Stimulated activated CD4-positive, alpha-beta T cell treated with anti-CD3 and anti-CD28 coated beads, Interleukin-4, amount 100 ng/mL, for 1 hour (primary cell): ENCODE data around the gene ADAMTSL1.

ENCODE experiments used
- DNase-seq: peaks from one replicate; pipeline ENCODE4 v3.0.0-alpha.2; 2020

Gene ADAMTSL1

DNA sequence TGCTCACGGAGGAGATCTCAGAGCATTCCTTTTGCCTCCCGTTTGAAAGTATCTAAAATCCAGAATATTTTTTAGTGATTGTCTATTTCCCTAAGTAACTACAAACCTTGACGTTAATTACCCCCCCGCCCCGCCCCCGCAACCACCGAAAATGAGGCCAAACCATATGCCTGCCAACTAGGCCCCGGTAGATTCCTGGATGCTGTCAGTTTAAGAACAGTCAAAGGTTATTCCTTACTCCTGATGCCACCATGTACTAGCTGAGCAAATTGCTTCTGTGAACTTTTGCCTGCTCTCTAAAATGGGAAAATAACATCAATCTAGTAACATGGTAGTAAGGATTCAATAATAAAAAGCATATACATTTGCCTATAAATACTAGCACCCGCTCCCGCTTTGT is 314.3 kb downstream of the ADAMTSL1 start:
- no peak for DNase-seq

DNA sequence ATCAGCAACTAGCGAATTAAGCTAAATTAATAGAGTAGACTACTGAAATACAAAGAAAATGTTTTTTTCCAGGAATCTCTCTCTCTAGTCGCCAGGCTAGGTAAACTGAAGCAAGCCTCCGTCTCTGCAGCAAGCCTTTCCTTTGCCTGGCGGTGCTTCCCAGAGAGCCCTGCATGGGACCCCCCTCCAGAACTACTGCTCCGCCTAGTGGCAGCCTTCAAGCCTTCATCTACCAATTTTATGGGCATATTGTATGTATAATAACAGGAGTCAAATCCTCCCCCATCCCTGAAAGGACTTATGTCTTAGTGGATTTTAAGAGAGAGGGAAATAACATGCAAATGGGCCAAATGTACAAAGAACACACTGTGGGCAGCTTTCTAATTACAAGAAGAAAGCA is 317.1 kb downstream of the ADAMTSL1 start:
- no peak for DNase-seq

DNA sequence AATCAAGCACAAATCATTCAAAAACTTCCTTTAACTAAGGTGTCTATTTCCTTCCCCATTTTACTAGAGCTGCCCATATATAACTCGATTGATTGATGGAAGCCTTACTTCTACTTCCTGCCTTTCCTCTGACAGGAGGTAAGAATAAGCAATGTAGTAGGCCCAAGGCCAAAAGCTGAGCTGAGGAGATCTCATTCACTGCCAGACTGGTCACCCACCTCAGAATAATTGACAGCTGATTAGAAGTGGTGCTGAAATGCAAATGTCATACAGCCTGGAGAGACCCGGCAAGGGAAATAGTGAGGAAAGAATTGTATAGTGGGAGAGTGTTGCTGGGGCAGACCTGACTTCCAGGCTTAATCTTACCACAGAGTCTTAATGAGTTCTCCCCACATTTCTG is 319.2 kb downstream of the ADAMTSL1 start:
- DNase-seq: no peak

DNA sequence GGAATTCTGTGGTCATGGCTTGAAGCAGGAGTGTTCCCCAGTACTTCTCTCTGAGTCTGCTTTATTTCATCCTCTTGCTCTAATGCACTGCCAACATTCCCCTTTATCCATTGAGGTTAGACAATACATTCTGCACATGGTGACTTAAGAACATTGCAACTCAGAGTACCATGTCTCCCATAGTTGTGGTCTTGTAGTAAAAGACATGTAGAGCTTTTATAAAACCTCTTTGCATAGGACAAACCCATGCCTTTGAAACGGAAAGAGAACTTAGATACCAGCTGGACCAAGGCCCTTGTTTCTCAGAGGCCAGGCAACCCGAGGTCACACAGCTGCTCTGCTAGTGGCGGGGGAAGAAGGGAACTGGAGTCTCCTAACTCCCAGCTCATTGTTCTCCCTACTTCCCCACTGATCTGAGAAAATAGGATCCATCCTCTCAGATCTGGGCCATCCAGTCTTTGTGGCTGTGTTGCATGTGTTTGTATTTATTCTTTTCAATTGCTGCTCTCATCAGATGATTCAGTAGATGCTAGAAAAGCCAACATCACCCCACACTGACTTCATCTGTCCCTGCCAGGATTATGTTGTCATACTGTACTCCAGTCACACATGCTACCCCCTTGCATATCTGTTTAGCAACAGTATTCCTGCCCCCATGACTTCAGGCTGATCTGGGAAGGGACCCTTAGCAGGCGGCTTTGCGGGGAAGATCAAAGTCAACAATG is 322.2 kb downstream of the ADAMTSL1 start:
- DNase-seq: no peak

DNA sequence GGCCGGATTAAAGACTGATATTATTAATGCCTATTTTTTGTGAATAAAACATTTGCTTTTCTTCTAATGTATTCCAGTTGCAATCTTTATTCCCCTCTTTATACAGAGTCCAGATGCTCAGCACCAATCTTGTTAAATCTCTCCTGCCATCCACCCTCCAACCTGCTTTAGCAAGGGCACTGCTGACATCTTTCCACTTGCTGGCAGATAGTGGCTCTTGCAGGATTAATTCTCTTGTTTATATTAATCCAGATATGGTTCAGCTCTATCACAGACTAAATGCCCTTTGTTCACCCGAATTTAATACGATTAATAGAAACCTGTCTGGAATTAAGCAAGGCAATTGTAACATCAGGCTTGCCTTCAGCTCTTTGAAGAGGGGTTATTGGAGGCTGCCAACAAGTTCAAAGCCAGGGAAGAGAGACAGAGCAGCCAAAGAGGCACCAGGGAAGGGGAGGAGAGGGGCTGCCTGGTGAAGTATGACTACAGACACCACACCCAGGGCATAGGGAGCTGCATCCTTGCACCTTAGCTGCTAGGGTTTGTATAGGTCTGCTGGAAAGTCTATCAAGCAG is 322.8 kb downstream of the ADAMTSL1 start:
- DNase-seq: no peak

DNA sequence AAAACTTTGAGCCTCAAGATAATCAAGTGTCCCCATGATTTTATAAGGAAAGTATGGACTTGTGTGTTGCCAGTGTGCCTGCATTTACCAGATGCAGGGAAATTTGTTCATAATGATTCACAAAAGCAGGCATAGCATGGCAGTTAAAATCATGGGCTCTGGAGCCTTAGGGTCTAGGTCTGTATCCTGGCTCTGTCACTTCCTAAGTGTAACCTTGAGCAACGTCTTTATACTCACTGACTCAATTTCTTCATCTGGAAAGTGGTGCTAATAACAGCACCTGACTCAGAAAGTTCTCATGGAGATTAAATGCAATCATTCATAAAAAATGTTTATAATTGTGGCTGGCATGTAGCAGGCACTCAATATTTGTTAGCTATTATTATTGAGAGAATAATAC is 324.2 kb downstream of the ADAMTSL1 start:
- DNase-seq: no peak

DNA sequence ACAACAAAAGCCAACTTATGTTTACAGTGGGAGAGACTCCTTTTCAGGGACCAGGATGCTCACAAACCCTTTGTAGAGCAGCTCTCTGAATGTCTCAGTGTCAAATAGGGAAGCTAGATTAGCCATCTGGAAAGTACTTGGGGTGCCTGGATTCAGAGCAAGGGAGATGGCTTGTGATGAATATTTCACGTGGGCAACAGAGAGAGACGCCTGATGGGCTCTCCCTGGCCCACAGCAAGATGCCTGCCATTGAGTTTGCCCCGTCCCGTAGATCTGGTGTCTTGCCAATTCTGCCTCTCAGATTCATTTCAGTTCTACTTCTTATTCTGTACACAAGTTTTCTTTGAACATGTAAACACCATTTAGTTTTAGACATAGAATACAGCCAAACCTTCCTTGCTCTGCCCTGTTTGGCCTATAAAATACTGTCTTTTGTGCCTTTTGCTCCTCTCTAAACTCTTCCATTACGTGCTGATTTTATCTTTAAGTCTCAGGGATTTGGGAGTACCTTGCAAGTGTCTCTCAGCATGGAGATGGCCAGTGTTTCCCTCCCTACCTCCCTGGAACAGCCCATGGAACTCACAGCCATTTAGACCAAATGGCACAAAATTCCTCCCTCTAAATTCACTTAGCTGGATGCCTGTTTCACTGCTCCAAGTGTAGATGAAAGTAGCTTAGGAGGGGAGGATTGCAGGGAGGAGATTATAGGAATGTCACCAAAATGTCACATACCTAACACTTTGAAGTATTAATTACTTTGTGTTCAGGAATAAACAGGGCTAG is 324.7 kb downstream of the ADAMTSL1 start:
- DNase-seq: no peak

DNA sequence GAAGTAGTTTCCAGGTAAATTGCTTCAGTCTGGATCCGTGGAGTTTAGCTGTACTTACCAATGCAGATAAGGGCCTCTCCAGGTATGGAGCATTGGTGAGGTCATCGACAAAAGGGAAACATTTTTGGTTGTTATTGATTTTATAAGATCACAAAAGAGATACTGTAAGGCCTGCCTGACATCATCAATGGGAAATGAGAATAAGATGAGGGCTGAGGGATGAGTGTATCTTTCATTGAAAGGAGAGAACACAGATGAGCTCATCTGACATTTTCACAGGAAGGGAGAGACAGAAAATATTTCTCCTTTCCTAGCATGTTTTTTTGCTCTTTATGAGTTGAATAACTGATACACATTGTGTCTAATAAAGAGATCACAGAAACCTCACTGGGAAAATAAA is 325.5 kb downstream of the ADAMTSL1 start:
- no peak for DNase-seq

DNA sequence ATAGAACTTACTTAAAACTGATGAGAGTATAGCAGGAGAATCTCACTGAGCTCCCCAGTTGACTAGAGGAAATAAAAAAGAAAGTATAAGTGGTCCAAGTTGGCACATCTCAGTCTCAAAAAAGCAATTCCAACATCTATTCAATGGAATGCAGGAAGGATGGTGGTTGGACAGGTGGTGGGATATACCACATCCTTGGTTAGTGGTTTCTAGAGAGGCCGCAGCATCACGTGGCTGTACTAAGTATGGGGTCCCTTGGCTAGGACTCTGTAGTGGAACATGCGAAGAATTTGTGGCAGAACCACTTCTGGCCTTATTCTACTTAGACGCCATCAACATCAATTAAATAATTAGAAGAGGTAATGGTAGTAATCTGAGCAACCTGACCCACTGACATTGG is 326.6 kb downstream of the ADAMTSL1 start:
- DNase-seq: no peak

DNA sequence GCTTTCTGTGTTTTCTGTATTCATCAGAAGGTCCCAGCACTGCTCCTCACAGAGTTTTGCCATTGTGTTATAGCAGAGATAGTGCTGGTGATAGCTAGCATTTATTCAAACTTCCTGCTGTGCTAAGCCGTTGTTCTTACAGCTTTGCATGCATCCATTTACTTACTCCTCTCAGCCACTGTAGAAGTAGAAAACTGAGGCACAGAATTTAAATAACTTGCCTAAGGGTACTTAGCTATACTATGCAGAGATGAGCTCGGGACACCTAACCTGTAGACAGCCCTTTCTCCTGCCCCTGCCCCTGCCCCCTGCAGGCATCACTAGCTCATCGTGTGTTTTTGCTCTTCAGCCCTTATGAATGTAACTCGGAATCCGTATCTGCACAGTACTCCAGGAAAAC is 331.4 kb downstream of the ADAMTSL1 start:
- no peak for DNase-seq

DNA sequence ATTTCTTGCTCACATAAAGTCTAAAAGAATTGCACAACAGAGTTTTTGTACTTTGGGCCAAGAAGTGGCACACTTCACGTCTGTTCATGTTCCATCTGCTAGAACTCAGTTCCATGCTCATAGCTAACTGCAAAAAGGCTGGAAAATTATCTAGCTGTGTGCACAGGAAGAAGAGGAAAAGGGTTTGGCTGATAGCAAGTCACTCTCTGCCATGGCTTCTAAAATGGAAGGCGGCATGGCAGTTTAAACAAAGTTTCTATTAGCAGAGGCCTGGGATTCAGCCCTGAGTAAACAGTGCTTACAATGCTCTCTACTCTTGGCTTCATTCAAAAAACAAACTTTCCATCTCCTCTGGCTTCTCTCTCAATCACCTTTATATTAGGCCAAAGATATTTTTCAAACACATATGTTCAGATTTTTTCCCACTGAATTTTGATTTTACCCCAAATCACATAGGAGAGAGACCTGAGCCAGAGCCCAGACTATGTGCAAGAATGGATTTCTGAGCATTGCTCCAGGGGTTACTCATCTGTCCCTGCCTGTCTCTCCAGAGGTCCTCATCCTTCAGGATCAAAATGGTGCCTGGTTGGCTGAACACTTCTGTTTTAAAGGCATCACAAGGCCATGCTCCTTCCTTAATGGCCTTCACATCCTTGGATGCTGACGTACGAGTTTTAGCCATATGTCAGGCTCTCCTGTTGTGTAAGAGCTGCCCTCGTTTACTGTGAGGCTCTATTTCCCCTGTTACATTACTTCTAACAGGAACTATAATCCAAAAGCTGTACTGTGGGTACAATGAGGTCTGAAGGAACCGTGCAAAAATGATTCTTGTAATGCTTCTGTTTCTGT is 332.5 kb downstream of the ADAMTSL1 start:
- no peak for DNase-seq

DNA sequence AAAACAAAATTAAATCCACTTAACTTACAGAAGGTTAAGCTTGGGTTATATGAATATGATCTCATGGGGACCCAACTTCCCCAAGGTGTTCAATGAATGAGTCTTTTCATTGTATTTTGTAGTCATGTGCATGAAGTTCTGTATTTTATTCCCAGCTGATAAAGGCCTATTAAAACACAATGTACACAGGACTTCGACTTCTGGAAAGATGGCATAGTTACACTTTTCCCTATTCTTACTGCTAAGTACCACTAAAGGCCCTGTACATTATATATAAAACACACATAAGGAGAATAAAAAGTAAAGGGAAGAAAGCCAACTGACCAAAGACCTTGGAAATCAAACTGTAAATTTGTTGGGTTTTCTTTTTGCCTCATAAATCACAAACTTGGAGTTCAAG is 336.6 kb downstream of the ADAMTSL1 start:
- DNase-seq: no peak

DNA sequence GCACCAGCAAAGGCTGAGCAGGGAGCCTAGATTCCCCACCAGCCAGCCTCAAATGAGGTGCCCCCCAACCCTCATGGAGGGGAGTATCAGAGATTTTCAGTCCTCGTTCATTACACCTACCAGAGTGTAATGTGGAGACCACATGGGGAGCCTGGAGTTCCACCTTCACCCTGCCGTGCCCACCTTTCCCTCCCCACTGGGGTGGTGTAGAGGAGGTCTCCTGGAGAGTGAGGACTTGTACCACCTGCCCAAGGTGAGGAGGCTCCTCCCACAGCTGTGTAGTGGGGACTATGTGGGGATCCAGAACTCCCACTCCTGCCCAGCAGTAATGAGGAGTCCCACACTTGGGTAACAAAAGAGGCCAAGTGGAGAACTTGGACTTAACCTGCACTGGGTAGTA is 337.2 kb downstream of the ADAMTSL1 start:
- no peak for DNase-seq

DNA sequence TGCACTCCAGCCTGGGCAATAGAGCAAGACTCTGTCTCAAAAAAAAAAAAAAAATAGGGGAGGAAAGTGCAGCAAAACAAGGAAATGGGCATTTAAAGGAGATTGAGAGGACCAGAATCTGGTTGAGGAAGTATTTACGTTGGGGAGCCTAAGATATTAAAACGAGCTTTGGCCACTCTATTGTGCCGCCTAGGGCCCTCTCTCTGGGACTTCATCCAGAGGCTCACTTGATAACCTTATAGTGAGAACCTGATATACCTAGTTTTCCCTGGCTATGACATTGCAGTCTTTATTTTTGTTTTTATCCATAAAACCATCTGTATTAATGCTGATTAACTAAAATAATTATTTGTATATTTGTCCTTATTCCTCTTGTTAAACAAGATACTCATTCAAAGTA is 345.5 kb downstream of the ADAMTSL1 start:
- DNase-seq: no peak

DNA sequence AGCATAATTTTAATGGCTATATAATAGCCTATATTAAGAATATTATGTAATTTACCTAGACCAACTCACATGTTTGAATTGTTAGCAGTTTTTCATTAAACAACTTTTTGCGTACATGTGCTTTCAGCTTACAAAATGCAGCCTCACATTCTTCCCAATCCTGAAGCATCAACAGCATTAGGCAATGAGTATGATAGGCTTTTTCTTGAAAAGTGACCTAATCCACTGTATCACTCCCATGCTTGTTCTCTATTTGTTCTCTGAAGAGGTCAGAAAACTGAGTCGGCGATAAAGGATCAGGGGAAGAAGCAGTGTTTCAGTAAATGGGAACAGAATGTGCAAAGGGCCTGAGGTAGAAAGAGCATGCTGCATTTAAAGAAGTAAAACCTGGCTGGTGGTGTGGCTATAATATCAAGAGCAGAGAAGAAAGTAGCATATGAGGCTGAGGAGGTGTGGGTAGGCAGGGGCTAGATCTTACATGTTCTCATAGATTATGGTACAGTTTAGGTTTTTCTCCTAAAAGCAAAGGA is 346.7 kb downstream of the ADAMTSL1 start:
- DNase-seq: no peak

DNA sequence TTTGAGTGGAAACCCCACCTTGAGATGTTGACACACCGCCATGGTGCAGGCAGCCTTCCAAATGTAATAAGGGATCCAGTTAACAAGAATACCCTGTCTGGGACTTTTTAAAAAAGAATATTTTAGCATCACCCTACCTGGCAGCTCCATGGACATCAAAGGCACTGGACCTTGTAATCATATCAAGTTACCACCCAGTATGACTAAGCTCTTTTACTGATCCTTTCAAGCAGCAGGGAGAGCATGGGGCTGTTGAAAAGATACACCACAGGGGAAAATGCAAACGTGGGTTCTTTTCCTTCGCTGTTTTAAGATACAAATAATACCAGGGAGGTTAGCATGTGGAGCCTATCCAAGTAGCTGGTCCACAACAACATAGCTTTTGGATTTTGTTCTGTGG is 347.8 kb downstream of the ADAMTSL1 start:
- no peak for DNase-seq

DNA sequence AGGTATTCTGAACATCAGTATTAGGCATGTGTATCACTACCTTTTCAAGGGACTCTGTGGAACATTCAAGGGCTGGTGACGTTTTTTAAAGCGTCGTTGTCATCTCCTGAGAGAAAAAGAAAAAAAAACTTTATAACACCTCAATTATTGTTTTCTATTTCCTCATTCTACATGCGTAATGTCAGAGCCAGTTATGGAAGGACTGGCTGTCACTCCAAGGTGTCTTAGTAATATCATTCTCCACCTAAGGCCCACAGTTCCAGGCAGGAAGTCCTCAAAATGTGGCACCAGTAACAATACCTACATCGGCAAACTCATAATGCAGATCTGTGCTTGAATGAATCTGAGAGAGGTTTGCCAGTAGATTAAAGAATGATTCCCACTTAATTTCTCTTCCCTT is 348.9 kb downstream of the ADAMTSL1 start:
- DNase-seq: no peak

DNA sequence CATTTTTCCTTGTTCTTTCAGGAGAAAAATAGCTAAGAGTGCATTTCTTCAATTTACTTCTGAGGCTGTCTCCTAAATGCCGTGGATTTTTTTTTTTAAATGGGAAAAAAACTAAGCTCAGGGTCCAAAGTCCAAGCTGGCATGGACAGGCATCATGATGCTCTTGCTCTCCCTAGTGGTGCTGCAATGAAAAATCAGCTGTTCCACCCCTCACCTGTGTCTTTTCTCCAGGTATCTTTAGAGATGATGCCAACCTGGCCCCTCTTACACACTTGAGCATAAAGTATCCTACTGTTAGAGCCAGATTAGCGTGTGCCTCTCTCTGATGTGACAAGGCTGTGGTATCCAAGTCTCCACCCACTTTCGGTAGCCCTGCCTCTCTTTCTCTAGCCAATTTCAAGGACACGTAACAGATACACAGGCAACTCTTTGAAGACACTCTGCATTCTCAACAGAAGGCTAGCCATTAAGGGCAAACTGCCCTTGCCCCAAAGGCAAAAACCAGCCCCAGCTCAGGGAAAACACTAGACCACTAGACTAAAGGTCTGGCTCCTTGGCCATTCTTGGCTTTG is 350.2 kb downstream of the ADAMTSL1 start:
- no peak for DNase-seq

DNA sequence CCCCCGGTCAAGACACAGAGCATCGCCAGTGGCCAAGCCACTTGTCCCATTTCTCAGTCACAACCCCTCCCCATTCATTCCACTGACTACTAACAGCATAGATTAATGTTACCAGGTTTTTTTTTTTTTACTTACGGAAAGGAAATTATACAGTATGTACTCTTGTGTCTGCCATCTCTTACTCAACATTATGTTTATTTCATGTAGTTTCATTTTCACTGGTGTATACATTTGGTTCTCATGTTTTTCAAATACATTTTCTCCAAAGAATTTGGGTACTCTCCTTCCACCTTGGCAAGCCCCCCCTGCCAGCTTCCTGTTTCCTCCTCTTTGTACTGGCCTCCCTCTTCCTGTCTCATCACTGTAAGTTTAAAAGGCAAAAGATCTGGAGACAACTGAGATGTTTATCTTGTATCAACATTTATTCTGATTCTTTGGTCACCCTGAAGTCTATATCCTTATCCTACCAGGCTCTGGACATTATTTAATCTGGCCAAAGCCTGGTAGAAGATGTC is 351.8 kb downstream of the ADAMTSL1 start:
- no peak for DNase-seq

DNA sequence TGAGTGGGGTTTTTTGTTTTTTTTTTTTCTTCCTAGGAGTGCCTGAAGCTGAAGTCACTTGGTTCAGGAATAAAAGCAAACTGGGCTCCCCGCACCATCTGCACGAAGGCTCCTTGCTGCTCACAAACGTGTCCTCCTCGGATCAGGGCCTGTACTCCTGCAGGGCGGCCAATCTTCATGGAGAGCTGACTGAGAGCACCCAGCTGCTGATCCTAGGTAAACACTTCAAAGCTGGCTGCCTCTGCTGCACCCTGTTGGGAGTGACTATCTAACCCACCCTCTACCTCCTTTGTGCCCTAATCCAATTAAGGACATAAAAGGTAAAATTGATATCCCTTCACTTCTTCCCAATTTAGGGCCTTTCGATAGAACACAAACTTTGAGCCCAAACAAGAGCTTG is 352.3 kb downstream of the ADAMTSL1 start:
- DNase-seq: no peak

DNA sequence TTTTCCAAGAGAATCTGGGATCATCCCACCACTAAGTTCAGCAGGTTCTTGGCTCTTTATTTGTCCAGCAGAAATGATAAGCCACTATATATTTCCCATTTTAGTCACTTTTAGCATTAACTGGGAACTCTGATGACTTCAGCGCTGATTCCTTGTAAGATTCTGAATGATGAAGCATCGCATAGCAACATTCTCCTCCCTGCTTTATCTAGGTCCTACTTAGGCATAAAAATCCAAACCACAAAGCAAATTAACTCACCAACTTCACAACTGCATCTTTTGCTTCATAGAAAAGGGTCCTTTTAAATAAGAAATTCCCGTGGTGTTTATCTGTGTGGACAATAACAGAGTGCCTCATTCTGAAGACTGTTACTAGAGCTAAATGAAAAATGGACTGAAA is 355.1 kb downstream of the ADAMTSL1 start:
- no peak for DNase-seq

DNA sequence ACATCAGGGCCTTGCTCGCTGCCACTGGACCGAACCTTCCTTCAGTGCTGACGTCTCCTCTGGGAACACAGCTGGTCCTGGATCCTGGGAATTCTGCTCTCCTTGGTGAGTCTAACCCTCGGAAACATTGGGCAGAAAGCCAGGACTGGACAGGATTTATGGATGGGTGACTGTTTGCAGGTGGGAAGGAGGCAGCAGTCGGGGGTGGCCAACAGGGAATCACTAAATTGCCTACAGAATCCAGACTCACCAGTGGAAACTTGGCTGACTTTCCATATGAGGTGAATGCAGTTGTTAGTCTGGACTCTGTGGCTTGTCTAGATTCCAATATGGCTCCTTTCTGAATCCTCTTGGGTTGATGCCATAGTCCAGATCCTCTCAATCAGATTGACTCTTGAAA is 355.9 kb downstream of the ADAMTSL1 start:
- no peak for DNase-seq
